ENCODE data around the gene ZNF236.

Gene ZNF236

DNA sequence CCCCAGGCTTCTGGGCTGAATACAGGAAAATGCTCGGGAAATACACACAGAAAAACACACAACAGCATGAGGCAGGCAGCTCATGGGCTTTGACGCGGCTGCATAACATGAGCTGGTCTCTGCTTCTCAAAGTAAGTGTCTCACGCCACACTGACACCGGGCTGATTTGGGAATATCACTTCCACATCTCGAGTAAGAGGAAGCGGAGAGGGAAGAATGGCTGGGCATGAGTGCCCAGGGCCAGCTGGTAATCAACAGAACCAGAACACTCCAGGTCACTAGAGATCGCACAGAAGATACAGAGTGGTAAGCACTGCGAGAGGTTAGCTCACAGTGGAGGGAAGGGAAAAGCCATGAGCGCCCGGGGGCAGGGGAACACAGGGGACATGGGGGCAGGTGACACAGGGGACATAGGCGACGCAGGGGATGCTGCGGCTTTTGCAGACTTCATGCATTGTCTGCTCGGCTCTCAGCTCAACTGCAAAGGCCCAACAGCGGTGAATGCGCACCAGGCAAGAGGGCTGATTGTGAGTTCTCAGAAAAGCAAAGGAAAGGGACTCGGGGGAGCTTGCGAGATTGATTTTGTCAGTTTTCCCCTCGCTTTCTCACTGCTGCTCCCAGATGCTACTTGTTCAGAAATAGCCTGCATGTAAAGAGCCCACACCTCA is 168.8 kb downstream of the ZNF236 start:
- no peak overlapping the region for H3K4me3 ChIP-seq (ENCODE audit: low read depth, low read length)
- TF ChIP-seq, protein P1, sequence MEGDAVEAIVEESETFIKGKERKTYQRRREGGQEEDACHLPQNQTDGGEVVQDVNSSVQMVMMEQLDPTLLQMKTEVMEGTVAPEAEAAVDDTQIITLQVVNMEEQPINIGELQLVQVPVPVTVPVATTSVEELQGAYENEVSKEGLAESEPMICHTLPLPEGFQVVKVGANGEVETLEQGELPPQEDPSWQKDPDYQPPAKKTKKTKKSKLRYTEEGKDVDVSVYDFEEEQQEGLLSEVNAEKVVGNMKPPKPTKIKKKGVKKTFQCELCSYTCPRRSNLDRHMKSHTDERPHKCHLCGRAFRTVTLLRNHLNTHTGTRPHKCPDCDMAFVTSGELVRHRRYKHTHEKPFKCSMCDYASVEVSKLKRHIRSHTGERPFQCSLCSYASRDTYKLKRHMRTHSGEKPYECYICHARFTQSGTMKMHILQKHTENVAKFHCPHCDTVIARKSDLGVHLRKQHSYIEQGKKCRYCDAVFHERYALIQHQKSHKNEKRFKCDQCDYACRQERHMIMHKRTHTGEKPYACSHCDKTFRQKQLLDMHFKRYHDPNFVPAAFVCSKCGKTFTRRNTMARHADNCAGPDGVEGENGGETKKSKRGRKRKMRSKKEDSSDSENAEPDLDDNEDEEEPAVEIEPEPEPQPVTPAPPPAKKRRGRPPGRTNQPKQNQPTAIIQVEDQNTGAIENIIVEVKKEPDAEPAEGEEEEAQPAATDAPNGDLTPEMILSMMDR (IDR thresholded peaks at IDR 0.05; ENCODE audit: low read depth, low read length, missing control alignments), result no peak

DNA sequence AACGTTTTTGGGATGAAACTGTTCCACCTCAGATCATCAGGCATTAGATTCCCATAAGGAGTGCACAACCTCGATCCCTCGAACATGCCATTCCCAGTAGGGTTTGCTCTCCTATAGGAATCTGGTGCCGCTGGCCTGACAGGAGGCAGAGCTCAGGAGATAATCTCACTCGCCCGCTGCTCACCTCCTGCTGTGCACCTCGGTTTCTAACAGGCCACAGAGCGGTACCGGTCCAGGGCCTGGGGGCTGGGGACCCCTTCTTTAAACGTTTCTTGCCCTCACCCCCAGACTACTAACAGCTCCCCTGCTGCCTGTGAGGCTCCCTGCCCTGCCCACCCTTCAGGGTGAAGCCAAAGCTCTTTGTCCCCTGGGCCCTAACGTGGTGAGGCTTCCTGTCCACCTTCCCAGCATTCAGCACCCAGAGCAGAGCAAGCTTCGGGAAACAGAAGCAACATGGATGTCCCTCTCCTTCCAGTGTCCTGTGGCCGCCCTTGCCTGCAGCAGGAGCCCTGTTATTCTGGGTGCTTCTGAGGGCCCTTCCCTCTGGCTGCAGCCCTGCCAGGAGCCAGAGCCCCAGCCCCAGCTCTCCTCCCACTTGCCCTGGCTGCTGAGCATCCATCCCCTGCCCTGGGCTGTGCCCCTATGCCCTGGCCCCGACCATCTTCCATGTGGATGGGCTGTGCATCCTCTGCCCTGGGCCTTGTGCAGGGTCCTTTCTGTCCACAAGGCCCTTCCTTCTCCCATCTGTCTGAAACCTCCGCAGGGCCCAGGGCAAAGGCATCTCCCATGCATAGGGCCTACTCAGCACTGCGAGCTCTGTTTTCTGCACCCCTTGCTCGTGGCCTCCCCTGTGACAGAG is 170.1 kb downstream of the ZNF236 start:
- no peak overlapping the region for H3K4me3 ChIP-seq (ENCODE audit: low read depth, low read length)
- no peak for DNase-seq (ENCODE audit: low read depth)
- TF ChIP-seq, protein P1 (IDR thresholded peaks at IDR 0.05; ENCODE audit: low read depth, low read length, missing control alignments), result no peak

More for the DNA sequence above, 168.8 kb downstream of the ZNF236 start:
- no peak for DNase-seq (ENCODE audit: low read depth)

DNA sequence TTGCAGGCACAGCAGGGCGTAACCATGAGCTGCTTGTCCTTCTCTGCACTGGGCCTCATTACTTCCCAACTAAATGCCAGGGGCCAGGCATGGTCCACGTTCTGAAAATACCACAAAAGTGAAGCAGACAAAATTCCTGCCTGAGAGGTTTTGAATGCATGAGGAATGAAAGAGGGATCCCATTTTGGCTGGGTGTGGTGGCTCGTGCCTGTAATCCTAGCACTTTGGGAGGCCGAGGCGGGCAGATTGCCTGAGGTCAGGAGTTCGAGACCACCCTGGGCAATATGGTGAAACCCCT is 170.7 kb downstream of the ZNF236 start:
- TF ChIP-seq, protein P1 (IDR thresholded peaks at IDR 0.05; ENCODE audit: low read depth, low read length, missing control alignments), result no peak
- no peak overlapping the region for H3K4me3 ChIP-seq (ENCODE audit: low read depth, low read length)
- DNase-seq (ENCODE audit: low read depth), result no peak

DNA sequence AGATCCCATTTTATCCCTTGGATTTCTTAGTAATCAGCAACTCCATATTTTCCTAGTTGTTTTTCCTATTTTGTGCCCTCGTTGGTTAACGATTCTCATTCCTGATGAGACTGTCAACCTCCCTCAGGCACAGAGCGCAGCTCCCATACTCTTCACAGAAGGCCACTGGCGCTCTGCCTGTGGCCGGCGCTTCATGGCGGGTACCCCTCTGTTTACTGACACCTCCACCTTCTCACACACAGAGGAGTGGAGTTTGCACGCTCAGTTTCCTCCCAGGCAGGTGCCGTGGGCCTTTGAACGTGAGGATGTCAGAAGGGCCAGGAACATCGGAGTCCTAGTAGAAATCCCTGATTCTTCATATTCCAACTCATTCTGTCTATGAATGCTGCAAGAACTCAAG is 171.2 kb downstream of the ZNF236 start:
- DNase-seq (ENCODE audit: low read depth), result no peak
- TF ChIP-seq, protein P1 (IDR thresholded peaks at IDR 0.05; ENCODE audit: low read depth, low read length, missing control alignments), result no peak
- no peak overlapping the region for H3K4me3 ChIP-seq (ENCODE audit: low read depth, low read length)

DNA sequence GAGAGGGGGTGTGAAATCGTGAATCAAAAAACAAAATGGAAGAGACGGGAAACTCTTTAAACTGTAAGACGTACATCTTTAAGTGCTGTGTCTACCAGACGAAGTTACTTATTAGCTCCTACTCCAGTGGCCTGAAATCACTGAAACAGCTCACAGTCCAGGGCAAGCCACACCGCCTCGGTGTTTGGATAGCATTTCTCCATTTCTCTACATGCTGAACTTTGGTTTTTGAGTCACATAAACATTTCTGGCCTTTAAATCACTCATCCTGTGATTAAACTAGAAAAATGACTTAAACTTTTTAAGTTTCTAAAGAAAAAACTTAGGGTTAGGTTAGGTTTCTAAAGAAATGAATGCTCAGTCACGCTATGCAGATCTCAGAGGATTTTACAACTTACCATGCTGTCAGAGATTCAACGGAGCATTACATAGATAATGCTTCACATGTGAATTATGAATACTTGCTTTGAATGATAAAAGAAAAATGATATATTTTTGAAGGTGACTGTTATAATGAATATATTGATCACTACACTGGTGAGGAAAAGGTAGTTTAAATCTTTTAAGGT is 171.8 kb downstream of the ZNF236 start:
- TF ChIP-seq, protein P1 (IDR thresholded peaks at IDR 0.05; ENCODE audit: low read depth, low read length, missing control alignments), result no peak
- no peak for DNase-seq (ENCODE audit: low read depth)
- H3K4me3 ChIP-seq (ENCODE audit: low read depth, low read length), result no peak overlapping the region

DNA sequence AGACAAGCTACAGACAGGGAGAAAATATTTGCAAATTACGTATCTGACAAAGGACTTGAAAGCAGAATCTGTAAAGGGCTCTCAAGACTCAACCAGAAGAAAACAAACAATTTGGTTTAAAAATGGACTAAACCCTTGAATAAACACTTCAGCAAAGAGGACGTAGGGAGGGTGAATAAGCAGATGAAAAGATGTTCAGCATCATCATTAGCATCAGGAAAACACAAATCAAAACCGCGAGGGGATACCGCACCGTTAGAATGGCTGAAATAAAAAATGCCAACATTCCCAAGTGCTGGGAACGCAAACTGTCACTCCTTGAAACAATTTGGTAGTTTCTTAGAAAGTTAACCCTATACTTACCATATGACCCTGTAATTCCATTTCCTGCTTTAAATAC is 173.5 kb downstream of the ZNF236 start:
- DNase-seq (ENCODE audit: low read depth), result no peak
- TF ChIP-seq, protein P1 (IDR thresholded peaks at IDR 0.05; ENCODE audit: low read depth, low read length, missing control alignments), result no peak
- H3K4me3 ChIP-seq (ENCODE audit: low read depth, low read length), result no peak overlapping the region

All from GM12864 (cell line).